Measurements from ENCODE around the gene NR2C2. TPM values are rescaled to one million over a fixed set of nuclear protein-coding genes. Genes with fewer than 3 reads are reported as not detected.

Gene NR2C2
- total and polyA plus RNA-seq, 4 donors, result 3.3 to 21.8 (median 14.5) TPM

GRCh38 chr3:15040844-15041243 lies 93.5 kb downstream of the NR2C2 start:
- TF ChIP-seq FOXA1 (IDR thresholded peaks at IDR 0.05), result no peak
- no peak for TF ChIP-seq NR2F2 (IDR thresholded peaks at IDR 0.05)
- TF ChIP-seq, protein P1, sequence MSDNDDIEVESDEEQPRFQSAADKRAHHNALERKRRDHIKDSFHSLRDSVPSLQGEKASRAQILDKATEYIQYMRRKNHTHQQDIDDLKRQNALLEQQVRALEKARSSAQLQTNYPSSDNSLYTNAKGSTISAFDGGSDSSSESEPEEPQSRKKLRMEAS (IDR thresholded peaks at IDR 0.05), result no peak
- no peak for TF ChIP-seq YY1 (IDR thresholded peaks at IDR 0.05)
- 86% methylated on average over 3 of the region's 3 CpGs for WGBS

GRCh38 chr3:15041950-15042349 lies 94.6 kb downstream of the NR2C2 start:
- no peak for DNase-seq (ENCODE audit: low spot score)
- no peak overlapping the region for H3K4me3 ChIP-seq (ENCODE audit: low read depth in 1 of 3, low read length in 3 of 3)
- no peak for TF ChIP-seq RXRA (IDR thresholded peaks at IDR 0.05)
- no peak for TF ChIP-seq YY1 (IDR thresholded peaks at IDR 0.05)
- no peak for TF ChIP-seq FOXA1 (IDR thresholded peaks at IDR 0.05)
- no peak for TF ChIP-seq ATF3 (IDR thresholded peaks at IDR 0.05)
- no peak for TF ChIP-seq TAF1 (conservative IDR thresholded peaks at IDR 0.05)
- TF ChIP-seq HNF4G (IDR thresholded peaks at IDR 0.05), result no peak
- no peak for TF ChIP-seq NR2F2 (IDR thresholded peaks at IDR 0.05)
- TF ChIP-seq EGR1 (IDR thresholded peaks at IDR 0.05; ENCODE audit: low read depth in 2 of 2), result no peak
- no peak for TF ChIP-seq SP1 (IDR thresholded peaks at IDR 0.05)
- TF ChIP-seq GABPA (IDR thresholded peaks at IDR 0.05 in 1 of 2, conservative IDR thresholded peaks at IDR 0.05 in 1 of 2), result no peak
- no peak for TF ChIP-seq HNF4A (conservative IDR thresholded peaks at IDR 0.05)
- no peak for TF ChIP-seq RAD21 (IDR thresholded peaks at IDR 0.05)
- TF ChIP-seq, protein P2, sequence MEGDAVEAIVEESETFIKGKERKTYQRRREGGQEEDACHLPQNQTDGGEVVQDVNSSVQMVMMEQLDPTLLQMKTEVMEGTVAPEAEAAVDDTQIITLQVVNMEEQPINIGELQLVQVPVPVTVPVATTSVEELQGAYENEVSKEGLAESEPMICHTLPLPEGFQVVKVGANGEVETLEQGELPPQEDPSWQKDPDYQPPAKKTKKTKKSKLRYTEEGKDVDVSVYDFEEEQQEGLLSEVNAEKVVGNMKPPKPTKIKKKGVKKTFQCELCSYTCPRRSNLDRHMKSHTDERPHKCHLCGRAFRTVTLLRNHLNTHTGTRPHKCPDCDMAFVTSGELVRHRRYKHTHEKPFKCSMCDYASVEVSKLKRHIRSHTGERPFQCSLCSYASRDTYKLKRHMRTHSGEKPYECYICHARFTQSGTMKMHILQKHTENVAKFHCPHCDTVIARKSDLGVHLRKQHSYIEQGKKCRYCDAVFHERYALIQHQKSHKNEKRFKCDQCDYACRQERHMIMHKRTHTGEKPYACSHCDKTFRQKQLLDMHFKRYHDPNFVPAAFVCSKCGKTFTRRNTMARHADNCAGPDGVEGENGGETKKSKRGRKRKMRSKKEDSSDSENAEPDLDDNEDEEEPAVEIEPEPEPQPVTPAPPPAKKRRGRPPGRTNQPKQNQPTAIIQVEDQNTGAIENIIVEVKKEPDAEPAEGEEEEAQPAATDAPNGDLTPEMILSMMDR (IDR thresholded peaks at IDR 0.05; ENCODE audit: low read depth, low read length, missing input control), result no peak
- TF ChIP-seq, protein P3, sequence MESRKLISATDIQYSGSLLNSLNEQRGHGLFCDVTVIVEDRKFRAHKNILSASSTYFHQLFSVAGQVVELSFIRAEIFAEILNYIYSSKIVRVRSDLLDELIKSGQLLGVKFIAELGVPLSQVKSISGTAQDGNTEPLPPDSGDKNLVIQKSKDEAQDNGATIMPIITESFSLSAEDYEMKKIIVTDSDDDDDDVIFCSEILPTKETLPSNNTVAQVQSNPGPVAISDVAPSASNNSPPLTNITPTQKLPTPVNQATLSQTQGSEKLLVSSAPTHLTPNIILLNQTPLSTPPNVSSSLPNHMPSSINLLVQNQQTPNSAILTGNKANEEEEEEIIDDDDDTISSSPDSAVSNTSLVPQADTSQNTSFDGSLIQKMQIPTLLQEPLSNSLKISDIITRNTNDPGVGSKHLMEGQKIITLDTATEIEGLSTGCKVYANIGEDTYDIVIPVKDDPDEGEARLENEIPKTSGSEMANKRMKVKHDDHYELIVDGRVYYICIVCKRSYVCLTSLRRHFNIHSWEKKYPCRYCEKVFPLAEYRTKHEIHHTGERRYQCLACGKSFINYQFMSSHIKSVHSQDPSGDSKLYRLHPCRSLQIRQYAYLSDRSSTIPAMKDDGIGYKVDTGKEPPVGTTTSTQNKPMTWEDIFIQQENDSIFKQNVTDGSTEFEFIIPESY (IDR thresholded peaks at IDR 0.05), result no peak
- no peak for TF ChIP-seq JUND (IDR thresholded peaks at IDR 0.05)
- TF ChIP-seq, protein P1 (IDR thresholded peaks at IDR 0.05), result no peak
- TF ChIP-seq, protein P4, sequence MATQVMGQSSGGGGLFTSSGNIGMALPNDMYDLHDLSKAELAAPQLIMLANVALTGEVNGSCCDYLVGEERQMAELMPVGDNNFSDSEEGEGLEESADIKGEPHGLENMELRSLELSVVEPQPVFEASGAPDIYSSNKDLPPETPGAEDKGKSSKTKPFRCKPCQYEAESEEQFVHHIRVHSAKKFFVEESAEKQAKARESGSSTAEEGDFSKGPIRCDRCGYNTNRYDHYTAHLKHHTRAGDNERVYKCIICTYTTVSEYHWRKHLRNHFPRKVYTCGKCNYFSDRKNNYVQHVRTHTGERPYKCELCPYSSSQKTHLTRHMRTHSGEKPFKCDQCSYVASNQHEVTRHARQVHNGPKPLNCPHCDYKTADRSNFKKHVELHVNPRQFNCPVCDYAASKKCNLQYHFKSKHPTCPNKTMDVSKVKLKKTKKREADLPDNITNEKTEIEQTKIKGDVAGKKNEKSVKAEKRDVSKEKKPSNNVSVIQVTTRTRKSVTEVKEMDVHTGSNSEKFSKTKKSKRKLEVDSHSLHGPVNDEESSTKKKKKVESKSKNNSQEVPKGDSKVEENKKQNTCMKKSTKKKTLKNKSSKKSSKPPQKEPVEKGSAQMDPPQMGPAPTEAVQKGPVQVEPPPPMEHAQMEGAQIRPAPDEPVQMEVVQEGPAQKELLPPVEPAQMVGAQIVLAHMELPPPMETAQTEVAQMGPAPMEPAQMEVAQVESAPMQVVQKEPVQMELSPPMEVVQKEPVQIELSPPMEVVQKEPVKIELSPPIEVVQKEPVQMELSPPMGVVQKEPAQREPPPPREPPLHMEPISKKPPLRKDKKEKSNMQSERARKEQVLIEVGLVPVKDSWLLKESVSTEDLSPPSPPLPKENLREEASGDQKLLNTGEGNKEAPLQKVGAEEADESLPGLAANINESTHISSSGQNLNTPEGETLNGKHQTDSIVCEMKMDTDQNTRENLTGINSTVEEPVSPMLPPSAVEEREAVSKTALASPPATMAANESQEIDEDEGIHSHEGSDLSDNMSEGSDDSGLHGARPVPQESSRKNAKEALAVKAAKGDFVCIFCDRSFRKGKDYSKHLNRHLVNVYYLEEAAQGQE (IDR thresholded peaks at IDR 0.05), result no peak
- H3K9ac ChIP-seq (ENCODE audit: low read depth in 1 of 2, low read length in 2 of 2), result no peak overlapping the region
- no peaks in the 10 kb centered on the region for H3K27me3 ChIP-seq (ENCODE audit: control insufficient read depth in 4 of 4, insufficient read depth in 4 of 4, low read length in 3 of 4)
- H3K4me1 ChIP-seq (ENCODE audit: control insufficient read depth in 4 of 4, insufficient read depth in 4 of 4, low read length in 3 of 4), result no peaks in the 10 kb centered on the region
- peaks cover 8 to 75% (median 62%) of the 10 kb centered on the region in 4 donors for H3K36me3 ChIP-seq (ENCODE audit: control insufficient read depth in 4 of 4, insufficient read depth in 3 of 4, low read depth in 1 of 4, low read length in 3 of 4)
- WGBS, result 89% methylated on average over 3 of the region's 3 CpGs
- no peaks in the 10 kb centered on the region for H3K9me3 ChIP-seq (ENCODE audit: control insufficient read depth in 4 of 4, low read length in 3 of 4)
- no peak overlapping the region for H3K27ac ChIP-seq (ENCODE audit: low read depth in 1 of 2, low read length in 2 of 2)

More at GRCh38 chr3:15040844-15041243, 93.5 kb downstream of the NR2C2 start:
- no peaks in the 10 kb centered on the region for H3K27me3 ChIP-seq (ENCODE audit: control insufficient read depth in 4 of 4, insufficient read depth in 4 of 4, low read length in 3 of 4)
- peaks cover 5 to 64% (median 51%) of the 10 kb centered on the region in 4 donors for H3K36me3 ChIP-seq (ENCODE audit: control insufficient read depth in 4 of 4, insufficient read depth in 3 of 4, low read depth in 1 of 4, low read length in 3 of 4)
- no peaks in the 10 kb centered on the region for H3K4me1 ChIP-seq (ENCODE audit: control insufficient read depth in 4 of 4, insufficient read depth in 4 of 4, low read length in 3 of 4)
- H3K4me3 ChIP-seq (ENCODE audit: low read depth in 1 of 3, low read length in 3 of 3), result no peak overlapping the region
- no peak overlapping the region for H3K27ac ChIP-seq (ENCODE audit: low read depth in 1 of 2, low read length in 2 of 2)
- DNase-seq (ENCODE audit: low spot score), result no peak
- no peak overlapping the region for H3K9ac ChIP-seq (ENCODE audit: low read depth in 1 of 2, low read length in 2 of 2)
- H3K9me3 ChIP-seq (ENCODE audit: control insufficient read depth in 4 of 4, low read length in 3 of 4), result no peaks in the 10 kb centered on the region
